Esophagus squamous epithelium (tissue), 5 donors: ENCODE measurements around the gene PCF11. TPM values are rescaled to one million over a fixed set of nuclear protein-coding genes. Genes with fewer than 3 reads are reported as not detected.

Source experiments
- DNase-seq: peaks from one replicate; lab custom pipeline; 2025; lab: John Stamatoyannopoulos, UW
- H3K27ac ChIP-seq, 4 donors: fragments of 200-600 bp; sonication (generic); one replicate each; pipeline ENCODE4 v1.5.1; 2016 to 2019; ENCODE audit warnings: mild to moderate bottlenecking in 1 of 4
- H3K27me3 ChIP-seq, 4 donors: fragments of 200-600 bp; sonication (generic); 1 replicate in 3 of 4; 2 replicates in 1 of 4; pipeline versions ENCODE4 v1.5.1 to v1.6.0; 2017 to 2021; ENCODE audit warnings: antibody characterized with exemption in 1 of 4
- H3K36me3 ChIP-seq, 3 donors: fragments of 200-600 bp; sonication (generic); one replicate each; pipeline ENCODE4 v1.5.1; 2016 to 2019
- H3K4me1 ChIP-seq, 3 donors: fragments of 200-600 bp; sonication (generic); one replicate each; pipeline ENCODE4 v1.5.1; 2017 to 2019
- H3K4me3 ChIP-seq, 4 donors: fragments of 200-600 bp; sonication (generic); 1 replicate in 3 of 4; 2 replicates in 1 of 4; pipeline ENCODE4 v1.5.1; 2016 to 2019; ENCODE audit warnings: mild to moderate bottlenecking in 2 of 4, moderate library complexity in 1 of 4
- H3K9me3 ChIP-seq, 3 donors: fragments of 200-600 bp; sonication (generic); one replicate each; pipeline ENCODE4 v1.5.1; 2016 to 2019
- POLR2A ChIP-seq, 4 donors: fragments of 450-650 bp; IDR thresholded peaks; one replicate each; pipeline ENCODE4 v1.6.1; 2017; ENCODE audit warnings: antibody characterized with exemption in 4 of 4, mild to moderate bottlenecking in 4 of 4, moderate library complexity in 3 of 4
- WGBS, 2 donors: methylation state at CpG; one replicate each; pipeline ENCODE4 v1.1.5; 2018; 5-methylcytosine and 5-hydroxymethylcytosine counted together
- intact Hi-C: fragments of 100-400 bp; cut with DNase I; formaldehyde crosslinking; loops from one replicate; pipeline ENCODE4 v1.15.0; 2022
- total RNA-seq, 4 donors: library from RNA; depleted of rRNA; stranded (reverse); fragments of >200 nt; gene quantifications; one replicate each; pipeline ENCODE4 v1.1.0, GENCODE V29; 2016
- TF ChIP-seq, protein P1 (sequence below), 6 experiments: fragments of 450-650 bp in 4 of 6; fragments of 200-600 bp in 2 of 6; sonication (generic) in 2 of 6; IDR thresholded peaks; one replicate each; pipeline ENCODE4 v1.5.1; 2016 to 2019; ENCODE audit warnings: antibody characterized with exemption in 6 of 6, mild to moderate bottlenecking in 4 of 6, moderate library complexity in 4 of 6
- donor health status: DM: yes; HTN: yes; CAD: no.

PCF11 gene
- total RNA-seq, 4 donors from 2014 or later, result 33.6 to 64.1 (median 44.3) TPM

DNA sequence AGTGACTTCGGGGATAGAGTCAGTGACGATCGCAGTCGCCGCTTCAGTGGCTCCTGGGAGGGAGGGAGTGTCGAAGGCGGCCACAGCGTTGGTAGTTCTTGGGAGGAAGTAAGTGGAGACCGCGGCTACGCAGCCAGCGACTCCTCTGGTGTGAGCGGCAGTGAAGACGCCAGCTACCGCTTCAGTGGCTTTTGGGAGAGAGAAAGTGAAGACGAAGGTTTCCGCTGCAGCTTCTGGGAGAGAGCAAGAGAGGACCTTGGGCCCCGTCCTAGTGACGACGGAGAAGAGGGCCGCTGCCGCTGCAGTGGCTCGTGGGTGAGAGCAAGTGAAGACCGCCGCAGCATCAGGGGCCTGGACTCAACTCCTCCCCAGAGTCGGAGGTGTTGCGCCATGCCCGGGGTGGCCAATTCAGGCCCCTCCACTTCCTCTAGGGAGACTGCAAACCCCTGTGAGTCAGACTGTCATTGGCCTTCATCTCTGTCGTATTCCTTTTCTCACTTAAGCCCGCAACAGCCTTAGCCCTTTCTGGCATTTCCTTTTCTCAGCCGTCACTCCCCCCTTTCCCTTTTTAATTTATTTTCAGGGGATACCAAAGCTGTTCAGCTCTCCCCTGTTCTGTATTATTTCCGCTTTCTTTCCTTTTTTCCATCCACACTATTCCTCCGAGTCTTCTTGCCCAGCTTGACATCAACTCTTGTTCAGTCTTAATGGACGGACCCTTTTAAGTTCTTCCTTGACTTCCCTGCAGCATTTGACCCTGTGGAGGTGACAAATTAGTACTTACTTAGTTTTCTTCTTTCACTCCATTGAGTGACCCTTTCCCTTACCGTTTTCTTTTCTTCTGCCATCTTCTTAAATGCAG, 37.6 kb downstream of the PCF11 start:
- H3K27ac ChIP-seq, result peak overlapping the region; percentile 89 to 94 (median 92)
- H3K27me3 ChIP-seq, result no peaks in the 10 kb centered on the region
- peaks cover 0 to 41% (median 0%) of the 10 kb centered on the region in 3 donors for H3K36me3 ChIP-seq
- TF ChIP-seq, protein P1, sequence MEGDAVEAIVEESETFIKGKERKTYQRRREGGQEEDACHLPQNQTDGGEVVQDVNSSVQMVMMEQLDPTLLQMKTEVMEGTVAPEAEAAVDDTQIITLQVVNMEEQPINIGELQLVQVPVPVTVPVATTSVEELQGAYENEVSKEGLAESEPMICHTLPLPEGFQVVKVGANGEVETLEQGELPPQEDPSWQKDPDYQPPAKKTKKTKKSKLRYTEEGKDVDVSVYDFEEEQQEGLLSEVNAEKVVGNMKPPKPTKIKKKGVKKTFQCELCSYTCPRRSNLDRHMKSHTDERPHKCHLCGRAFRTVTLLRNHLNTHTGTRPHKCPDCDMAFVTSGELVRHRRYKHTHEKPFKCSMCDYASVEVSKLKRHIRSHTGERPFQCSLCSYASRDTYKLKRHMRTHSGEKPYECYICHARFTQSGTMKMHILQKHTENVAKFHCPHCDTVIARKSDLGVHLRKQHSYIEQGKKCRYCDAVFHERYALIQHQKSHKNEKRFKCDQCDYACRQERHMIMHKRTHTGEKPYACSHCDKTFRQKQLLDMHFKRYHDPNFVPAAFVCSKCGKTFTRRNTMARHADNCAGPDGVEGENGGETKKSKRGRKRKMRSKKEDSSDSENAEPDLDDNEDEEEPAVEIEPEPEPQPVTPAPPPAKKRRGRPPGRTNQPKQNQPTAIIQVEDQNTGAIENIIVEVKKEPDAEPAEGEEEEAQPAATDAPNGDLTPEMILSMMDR (IDR thresholded peaks at IDR 0.05), result no peak
- peak in 2 of 4 donors; percentile 35 to 38 for TF ChIP-seq POLR2A (IDR thresholded peaks at IDR 0.05)
- WGBS, 2 donors, result 1% methylated on average over 22 to 32 of the region's 35 CpGs
- H3K4me1 ChIP-seq, result peaks cover 10 to 49% (median 20%) of the 10 kb centered on the region in 3 donors
- intact Hi-C loops, result loop anchor here (10.0 kb wide), 1 partner anchor 90 kb away; the partner anchor contains the start of gene CCDC90B
- H3K9me3 ChIP-seq, result no peaks in the 10 kb centered on the region
- no peak for DNase-seq
- H3K4me3 ChIP-seq, result peak overlapping the region; percentile 69 to 91 (median 80)

DNA sequence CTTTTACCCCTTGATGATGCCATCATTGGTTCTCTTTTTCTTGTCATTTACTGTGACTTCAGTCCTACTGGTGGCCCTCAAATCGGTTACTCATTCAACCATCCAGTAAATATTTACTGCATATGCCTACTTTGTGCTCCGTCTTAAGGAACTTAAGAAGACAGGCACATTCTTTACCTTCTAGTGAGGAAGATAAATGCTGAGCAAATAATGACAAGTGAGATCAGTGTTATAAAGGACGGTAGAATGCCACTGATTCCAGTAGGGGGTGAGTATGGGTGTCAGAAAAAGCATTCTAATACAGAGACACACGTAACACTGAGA, 38.2 kb downstream of the PCF11 start:
- no peak for DNase-seq
- TF ChIP-seq, protein P1 (IDR thresholded peaks at IDR 0.05), result no peak
- no peak for TF ChIP-seq POLR2A (IDR thresholded peaks at IDR 0.05)
- H3K9me3 ChIP-seq, result no peaks in the 10 kb centered on the region
- peak overlapping the region; percentile 69 to 91 (median 80) for H3K4me3 ChIP-seq
- 26 to 31% methylated on average over 4 of the region's 4 CpGs for WGBS, 2 donors
- H3K4me1 ChIP-seq, result peaks cover 10 to 49% (median 20%) of the 10 kb centered on the region in 3 donors
- intact Hi-C loops, result loop anchor here (10.0 kb wide), 1 partner anchor 90 kb away; the partner anchor contains the start of gene CCDC90B
- peak overlapping the region in 3 of 4 donors; percentile 92 to 94 (median 93) for H3K27ac ChIP-seq
- no peaks in the 10 kb centered on the region for H3K27me3 ChIP-seq
- peaks cover 0 to 41% (median 0%) of the 10 kb centered on the region in 3 donors for H3K36me3 ChIP-seq

DNA sequence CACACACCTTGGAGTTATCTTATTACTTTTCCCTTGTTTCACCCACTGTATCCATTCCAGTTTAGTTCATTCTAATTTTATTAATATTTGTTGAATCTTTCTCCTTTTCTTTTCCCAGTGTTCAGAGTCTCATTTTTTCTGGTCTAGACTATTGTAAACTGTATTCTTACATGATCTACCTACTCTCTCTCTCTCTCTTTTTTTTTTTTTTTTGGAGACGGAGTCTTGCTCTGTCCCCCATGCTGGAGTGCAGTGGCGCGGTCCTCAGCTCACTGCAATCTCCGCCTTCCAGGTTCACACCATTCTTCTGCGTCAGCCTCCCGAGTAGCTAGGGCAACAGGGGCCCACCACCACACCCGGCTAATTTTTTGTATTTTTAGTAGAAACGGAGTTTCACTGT, 38.7 kb downstream of the PCF11 start:
- H3K4me1 ChIP-seq, result peaks cover 10 to 49% (median 20%) of the 10 kb centered on the region in 3 donors
- H3K27ac ChIP-seq, result peak overlapping the region in 1 of 4 donors; percentile 94
- peaks cover 0 to 41% (median 0%) of the 10 kb centered on the region in 3 donors for H3K36me3 ChIP-seq
- peak overlapping the region in 1 of 4 donors; percentile 91 for H3K4me3 ChIP-seq
- no peaks in the 10 kb centered on the region for H3K9me3 ChIP-seq
- 92 to 94% methylated on average over 8 of the region's 8 CpGs for WGBS, 2 donors
- no peaks in the 10 kb centered on the region for H3K27me3 ChIP-seq
- intact Hi-C loops, result loop anchor here (10.0 kb wide), 1 partner anchor 89 kb away; the partner anchor contains the start of gene CCDC90B
- no peak for DNase-seq
- TF ChIP-seq, protein P1 (IDR thresholded peaks at IDR 0.05), result no peak
- no peak for TF ChIP-seq POLR2A (IDR thresholded peaks at IDR 0.05)

DNA sequence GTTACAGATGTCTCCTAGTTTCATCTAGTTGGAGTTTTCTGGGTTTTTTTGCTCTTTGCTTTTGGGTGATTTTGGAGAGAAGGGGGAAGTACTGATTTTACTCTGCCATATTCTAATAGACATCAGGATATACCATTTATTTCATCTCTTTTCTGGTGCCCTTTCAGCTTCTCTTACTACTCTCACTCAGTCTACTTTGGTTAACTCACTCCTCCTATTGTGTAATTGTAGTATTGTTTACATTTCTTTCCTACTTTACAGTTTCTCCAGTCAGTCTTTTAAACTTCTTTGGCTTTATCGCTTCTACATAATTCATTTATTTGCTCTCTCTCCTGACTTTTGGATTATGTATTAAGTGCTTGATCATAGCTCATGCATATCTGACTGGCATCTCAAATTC, 43.1 kb downstream of the PCF11 start:
- peaks cover 0 to 24% (median 8%) of the 10 kb centered on the region in 3 donors for H3K4me1 ChIP-seq
- H3K36me3 ChIP-seq, result peaks cover 0 to 50% (median 0%) of the 10 kb centered on the region in 3 donors
- no peak overlapping the region for H3K27ac ChIP-seq
- WGBS, 2 donors, result 95 to 97% methylated on average over 1 of the region's 1 CpG
- TF ChIP-seq POLR2A (IDR thresholded peaks at IDR 0.05), result no peak
- TF ChIP-seq, protein P1 (IDR thresholded peaks at IDR 0.05), result no peak
- intact Hi-C loops, result no loop called here
- DNase-seq, result no peak
- no peak overlapping the region for H3K4me3 ChIP-seq
- H3K9me3 ChIP-seq, result no peaks in the 10 kb centered on the region
- H3K27me3 ChIP-seq, result no peaks in the 10 kb centered on the region
